GM23338 (cell line): ENCODE results near the gene ZNF516. TPM values are rescaled to one million over a fixed set of nuclear protein-coding genes. Genes with fewer than 3 reads are reported as not detected.

ENCODE experiments used
- ATAC-seq: fragments of 200-7000 bp; cut with Tn5 transposase; 3 replicates; pipeline ENCODE4 v1.9.1; 2020
- DNase-seq: peaks from one replicate; pipeline ENCODE4 v3.0.0-alpha.2; 2015; ENCODE audit warnings: low spot score
- H2AFZ ChIP-seq: fragments of 200-600 bp; sonication (generic); 2 replicates; pipeline ENCODE4 v1.8.0; 2016; ENCODE audit warnings: antibody characterized with exemption, mild to moderate bottlenecking, moderate library complexity
- H3F3A ChIP-seq: fragments of 200-600 bp; sonication (generic); replicated peaks from 2 replicates; pipeline ENCODE4 v1.8.0; 2017; ENCODE audit warnings: antibody characterized with exemption, mixed run types, low read depth
- H3K27ac ChIP-seq: fragments of 200-600 bp; sonication (generic); 2 replicates; pipeline ENCODE4 v1.6.1; 2016; ENCODE audit warnings: low read depth
- H3K27me3 ChIP-seq: fragments of 200-600 bp; sonication (generic); 2 replicates; pipeline ENCODE4 v1.8.0; 2016; ENCODE audit warnings: mild to moderate bottlenecking, mixed run types, moderate library complexity; ENCODE audit not compliant: insufficient read depth
- H3K36me3 ChIP-seq: fragments of 200-600 bp; sonication (generic); 2 replicates; pipeline ENCODE4 v1.8.0; 2016; ENCODE audit warnings: mild to moderate bottlenecking; ENCODE audit not compliant: insufficient read depth
- H3K4me1 ChIP-seq: fragments of 200-600 bp; sonication (generic); 2 replicates; pipeline ENCODE4 v1.8.0; 2016; ENCODE audit warnings: mild to moderate bottlenecking, moderate library complexity; ENCODE audit not compliant: insufficient read depth
- H3K4me2 ChIP-seq: fragments of 200-600 bp; sonication (generic); 2 replicates; pipeline ENCODE4 v1.7.1; 2017; ENCODE audit warnings: mixed run types
- H3K4me3 ChIP-seq: fragments of 200-600 bp; sonication (generic); 2 replicates; pipeline ENCODE4 v1.6.1; 2016; ENCODE audit warnings: mixed run types
- H3K79me2 ChIP-seq: fragments of 200-600 bp; sonication (generic); replicated peaks from 2 replicates; pipeline ENCODE4 v1.8.0; 2017; ENCODE audit warnings: mild to moderate bottlenecking; ENCODE audit not compliant: insufficient read depth
- H3K9me2 ChIP-seq: fragments of 200-600 bp; sonication (generic); 2 replicates; pipeline ENCODE4 v1.8.0; 2017; ENCODE audit not compliant: insufficient read depth
- H4K20me1 ChIP-seq: fragments of 200-600 bp; sonication (generic); replicated peaks from 2 replicates; pipeline ENCODE4 v1.8.0; 2017; ENCODE audit warnings: mild to moderate bottlenecking; ENCODE audit not compliant: insufficient read depth
- H3K27ac Mint-ChIP-seq: 2 replicates; pipeline ENCODE4 v1.8.0; 2020; ENCODE audit warnings: inconsistent platforms, mild to moderate bottlenecking, moderate library complexity, mixed read lengths
- H3K27me3 Mint-ChIP-seq: 3 replicates; pipeline ENCODE4 v1.8.0; 2022; ENCODE audit warnings: low read depth, mild to moderate bottlenecking, moderate library complexity, mixed read lengths, inconsistent platforms; ENCODE audit not compliant: insufficient read depth, poor library complexity
- H3K36me3 Mint-ChIP-seq: 3 replicates; pipeline ENCODE4 v1.8.0; 2021; ENCODE audit warnings: low read depth, mild to moderate bottlenecking, inconsistent platforms, moderate library complexity, mixed read lengths
- H3K4me1 Mint-ChIP-seq: 3 replicates; pipeline ENCODE4 v1.8.0; 2020; ENCODE audit warnings: mild to moderate bottlenecking, inconsistent platforms, mixed read lengths
- H3K4me3 Mint-ChIP-seq: 3 replicates; pipeline ENCODE4 v1.8.0; 2021; ENCODE audit warnings: moderate library complexity, mild to moderate bottlenecking, inconsistent platforms, mixed read lengths
- H3K9me3 Mint-ChIP-seq: 3 replicates; pipeline ENCODE4 v1.8.0; 2020; ENCODE audit warnings: moderate library complexity, mild to moderate bottlenecking, inconsistent platforms, mixed read lengths
- CREB1 ChIP-seq: fragments of 250-450 bp; sonication (Bioruptor Pico); IDR thresholded peaks from 2 replicates; pipeline ENCODE4 v1.5.0; 2020; ENCODE audit warnings: low read depth, mild to moderate bottlenecking, moderate library complexity
- CTCF ChIP-seq, 2 experiments: fragments of 200-600 bp in 1 of 2; sonication (generic) in 1 of 2; conservative IDR thresholded peaks; 2 replicates each; pipeline versions ENCODE4 v1.5.1 to v1.6.1; 2016 to 2017; ENCODE audit warnings: antibody characterized with exemption in 2 of 2, low read depth in 2 of 2, mild to moderate bottlenecking in 2 of 2, moderate library complexity in 1 of 2
- ETS1 ChIP-seq: IDR thresholded peaks from 2 replicates; pipeline ENCODE4 v1.6.1; 2016; ENCODE audit warnings: antibody characterized with exemption
- EZH2 ChIP-seq: fragments of 200-600 bp; sonication (generic); IDR thresholded peaks from one replicate; pipeline ENCODE4 v1.8.0; 2017; ENCODE audit warnings: antibody characterized with exemption, mild to moderate bottlenecking, low read depth; ENCODE audit not compliant: unreplicated experiment
- EZH2phosphoT487 ChIP-seq: fragments of 200-600 bp; sonication (generic); IDR thresholded peaks from one replicate; pipeline ENCODE4 v1.8.1; 2018; ENCODE audit warnings: antibody characterized with exemption; ENCODE audit not compliant: unreplicated experiment
- JUNB ChIP-seq: IDR thresholded peaks from one replicate; pipeline ENCODE4 v1.6.1; 2016; ENCODE audit warnings: antibody characterized with exemption; ENCODE audit not compliant: unreplicated experiment
- NANOG ChIP-seq: IDR thresholded peaks from 2 replicates; pipeline ENCODE4 v1.6.1; 2016; ENCODE audit warnings: antibody characterized with exemption, borderline replicate concordance
- POLR2AphosphoS5 ChIP-seq: IDR thresholded peaks from 2 replicates; pipeline ENCODE4 v1.6.1; 2016; ENCODE audit warnings: antibody characterized with exemption, low read depth
- REST ChIP-seq: IDR thresholded peaks from one replicate; pipeline ENCODE4 v1.6.1; 2018; ENCODE audit warnings: antibody characterized with exemption; ENCODE audit not compliant: unreplicated experiment
- STAT1 ChIP-seq: IDR thresholded peaks from one replicate; pipeline ENCODE4 v1.6.1; 2016; ENCODE audit warnings: antibody characterized with exemption; ENCODE audit not compliant: unreplicated experiment
- ZNF114 ChIP-seq: fragments of 250-450 bp; sonication (Bioruptor Pico); IDR thresholded peaks from 2 replicates; pipeline ENCODE4 v1.5.0; 2020; ENCODE audit warnings: mild to moderate bottlenecking, moderate library complexity
- ZNF331 ChIP-seq: fragments of 250-450 bp; sonication (Bioruptor Pico); IDR thresholded peaks from 2 replicates; pipeline ENCODE4 v1.5.0; 2020; ENCODE audit warnings: low read depth, mild to moderate bottlenecking, moderate library complexity
- ZNF462 ChIP-seq: fragments of 250-450 bp; sonication (Bioruptor Pico); IDR thresholded peaks from 2 replicates; pipeline ENCODE4 v1.5.0; 2020; ENCODE audit warnings: mild to moderate bottlenecking, moderate library complexity
- polyA plus RNA-seq: library from polyadenylated mRNA; unstranded; fragments of >200 nt; fragmentation: Nextera tagmentation; extraction: Ambion mirVana; gene quantifications from 2 replicates; pipeline ENCODE4 v1.2.1, GENCODE V29; 2016
- total RNA-seq: library from RNA; depleted of rRNA; stranded (reverse); fragments of >200 nt; shearing (Covaris generic); gene quantifications from 2 replicates; pipeline ENCODE4 v1.2.3, GENCODE V29; 2014

Gene ZNF516
- total and polyA plus RNA-seq, 2 experiments from 2014 or later, result 11.9 to 24.2 TPM

- H3K9me3 Mint-ChIP-seq, result peaks cover 7% of the 10 kb centered on the region; the same call in 2 of the 3 replicates
- Histone ChIP-seq H3K9me2 (no peaks in the 10 kb centered on the region), H3K4me3 (no peak overlapping the region), H3K4me2 (no peak overlapping the region), H3K27ac (no peak overlapping the region), H3F3A (no peaks in the 10 kb centered on the region), H3K36me3 (no peaks in the 10 kb centered on the region), H3K27me3 (no peaks in the 10 kb centered on the region), H2AFZ (no peak overlapping the region), H3K4me1 (no peaks in the 10 kb centered on the region), H3K79me2 (no peaks in the 10 kb centered on the region), H4K20me1 (no peaks in the 10 kb centered on the region)
- H3K4me1 Mint-ChIP-seq, result peaks cover 20% of the 10 kb centered on the region
- no peak overlapping the region for H3K4me3 Mint-ChIP-seq
- H3K27me3 Mint-ChIP-seq, result peaks cover 15% of the 10 kb centered on the region
- H3K27ac Mint-ChIP-seq, result no peak overlapping the region
- DNase-seq, result no peak
- TF ChIP-seq STAT1 (no peak), POLR2AphosphoS5 (no peak), EZH2 (no peak), ZNF114 (no peak), REST (no peak), EZH2phosphoT487 (no peak), NANOG (no peak), ZNF331 (CRISPR knock-in tag) (no peak), CTCF (conservative IDR thresholded peaks at IDR 0.05; ENCODE audit: low read depth in 2 of 2) (no peak), ZNF462 (CRISPR knock-in tag) (no peak), ETS1 (no peak), CREB1 (CRISPR knock-in tag) (no peak), JUNB (no peak)
- ATAC-seq, result no peak
- H3K36me3 Mint-ChIP-seq, result peaks cover 23% of the 10 kb centered on the region
These were observed 111.4 kb downstream of the ZNF516 start for GRCh38 chr18:76383636-76384035.
